Sigmoid colon (tissue), 4 donors: ENCODE results near the gene KIF20B.

Source experiments
- CTCF ChIP-seq, 4 experiments: fragments of 450-650 bp in 3 of 4; fragments of 200-600 bp in 1 of 4; IDR thresholded peaks; one replicate each; pipeline ENCODE4 v1.5.1; 2016 to 2019; ENCODE audit warnings: antibody characterized with exemption in 4 of 4, mild to moderate bottlenecking in 3 of 4, moderate library complexity in 2 of 4
- EP300 ChIP-seq, 4 donors: sonication (generic); formaldehyde crosslinking; IDR thresholded peaks; one replicate each; pipeline ENCODE4 v1.6.1; 2017; ENCODE audit warnings: antibody characterized with exemption in 4 of 4
- POLR2A ChIP-seq, 2 donors: fragments of 450-650 bp; IDR thresholded peaks; one replicate each; pipeline ENCODE4 v1.6.1; 2016; ENCODE audit warnings: antibody characterized with exemption in 2 of 2, mild to moderate bottlenecking in 2 of 2, moderate library complexity in 2 of 2
- POLR2AphosphoS5 ChIP-seq, 4 donors: sonication (generic); formaldehyde crosslinking; IDR thresholded peaks; one replicate each; pipeline ENCODE4 v1.6.1; 2017; ENCODE audit warnings: antibody characterized with exemption in 4 of 4

GRCh38 chr10:89679986-89680385 lies 21.4 kb upstream of the KIF20B start:
- TF ChIP-seq CTCF (IDR thresholded peaks at IDR 0.05): no peak
- TF ChIP-seq POLR2A (IDR thresholded peaks at IDR 0.05): no peak
- TF ChIP-seq POLR2AphosphoS5 (IDR thresholded peaks at IDR 0.05): no peak
- no peak for TF ChIP-seq EP300 (IDR thresholded peaks at IDR 0.05)
